ENCODE measurements around the gene ENPP1.
"Not testable (repeated sequence)": the region's sequence is repeated elsewhere in the genome, so short reads cannot be mapped to it uniquely, and the experiment has no call there.

Gene ENPP1

DNA sequence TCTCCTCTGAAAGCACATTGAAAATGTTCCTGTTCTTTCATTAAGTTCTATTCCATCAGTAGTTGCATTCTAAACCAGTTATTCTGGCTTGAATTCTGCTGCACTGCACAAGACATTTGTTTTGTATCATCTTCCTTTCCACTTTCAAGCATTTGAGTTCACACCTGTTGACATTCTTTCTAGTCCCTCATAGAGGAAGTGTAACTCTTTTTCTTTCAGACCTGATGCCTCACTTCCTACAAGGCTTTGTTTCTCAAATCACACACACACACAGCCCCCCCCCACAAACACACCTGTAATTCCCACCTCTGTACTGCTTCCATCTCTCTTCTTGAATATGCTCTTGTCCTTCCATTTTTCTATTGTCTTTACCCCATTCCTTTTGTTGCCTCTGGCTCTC lies 92.4 kb downstream of the ENPP1 start:
- H3K4me3 ChIP-seq (ENCODE audit: low read length): no peak overlapping the region
- no peak for DNase-seq (ENCODE audit: low read depth, low spot score)

DNA sequence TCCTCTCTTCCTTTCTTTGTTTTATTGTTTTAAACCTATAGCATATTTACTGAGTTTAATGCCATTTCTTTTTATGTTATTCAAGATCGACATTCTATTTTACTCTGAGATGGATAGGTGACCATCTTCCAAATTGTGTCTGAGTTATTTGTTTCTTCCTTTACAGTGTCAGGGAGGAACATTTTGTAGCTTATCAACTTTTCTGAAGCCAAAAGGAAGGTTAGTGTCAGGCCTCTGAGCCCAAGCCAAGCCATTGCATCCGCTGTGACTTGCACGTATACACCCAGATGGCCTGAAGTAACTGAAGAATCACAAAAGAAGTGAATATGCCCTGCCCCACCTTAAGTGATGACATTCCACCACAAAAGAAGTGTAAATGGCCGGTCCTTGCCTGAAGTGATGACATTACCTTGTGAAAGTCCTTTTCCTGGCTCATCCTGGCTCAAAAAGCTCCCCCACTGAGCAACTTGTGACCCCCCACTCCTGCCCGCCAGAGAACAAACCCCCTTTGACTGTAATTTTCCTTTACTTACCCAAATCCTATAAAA lies 93.6 kb downstream of the ENPP1 start:
- H3K4me3 ChIP-seq (ENCODE audit: low read length); DNase-seq (ENCODE audit: low read depth, low spot score): not testable (repeated sequence)

DNA sequence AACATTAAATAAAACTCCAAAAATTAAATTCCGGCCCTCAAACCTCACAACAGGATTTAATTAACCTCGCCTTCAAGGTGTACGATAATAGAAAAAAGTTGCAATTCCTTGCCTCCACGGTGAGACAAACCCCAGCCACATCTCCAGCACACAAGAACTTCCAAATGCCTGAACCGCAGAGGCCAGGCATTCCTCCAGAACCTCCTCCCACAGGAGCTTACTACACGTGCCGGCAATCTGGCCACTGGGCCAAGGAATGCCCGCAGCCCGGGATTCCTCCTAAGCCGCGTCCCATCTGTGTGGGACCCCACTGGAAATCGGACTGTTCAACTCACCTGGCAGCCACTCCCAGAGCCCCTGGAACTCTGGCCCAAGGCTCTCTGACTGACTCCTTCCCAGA lies 95.9 kb downstream of the ENPP1 start:
- not testable (repeated sequence) for DNase-seq (ENCODE audit: low read depth, low spot score); H3K4me3 ChIP-seq (ENCODE audit: low read length)

DNA sequence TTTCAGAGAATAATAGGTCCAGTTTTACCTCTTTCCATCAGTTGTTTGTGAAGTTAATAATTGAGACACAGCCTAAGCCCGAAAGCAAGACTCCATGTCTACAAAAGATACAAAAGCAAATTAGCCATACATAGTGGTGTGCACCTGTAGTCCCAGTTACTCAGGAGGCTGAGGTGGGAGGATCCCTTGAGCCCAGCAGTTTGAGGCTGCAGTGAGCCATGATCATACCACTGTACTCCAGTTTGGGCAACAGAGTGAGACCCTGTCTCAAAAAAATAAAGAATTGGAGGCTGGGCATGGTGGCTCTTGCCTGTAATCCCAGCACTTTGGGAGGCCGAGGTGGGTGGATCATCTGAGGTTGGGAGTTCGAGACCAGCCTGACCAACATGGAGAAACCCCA lies 101.0 kb downstream of the ENPP1 start:
- DNase-seq (ENCODE audit: low read depth, low spot score); H3K4me3 ChIP-seq (ENCODE audit: low read length): not testable (repeated sequence)

DNA sequence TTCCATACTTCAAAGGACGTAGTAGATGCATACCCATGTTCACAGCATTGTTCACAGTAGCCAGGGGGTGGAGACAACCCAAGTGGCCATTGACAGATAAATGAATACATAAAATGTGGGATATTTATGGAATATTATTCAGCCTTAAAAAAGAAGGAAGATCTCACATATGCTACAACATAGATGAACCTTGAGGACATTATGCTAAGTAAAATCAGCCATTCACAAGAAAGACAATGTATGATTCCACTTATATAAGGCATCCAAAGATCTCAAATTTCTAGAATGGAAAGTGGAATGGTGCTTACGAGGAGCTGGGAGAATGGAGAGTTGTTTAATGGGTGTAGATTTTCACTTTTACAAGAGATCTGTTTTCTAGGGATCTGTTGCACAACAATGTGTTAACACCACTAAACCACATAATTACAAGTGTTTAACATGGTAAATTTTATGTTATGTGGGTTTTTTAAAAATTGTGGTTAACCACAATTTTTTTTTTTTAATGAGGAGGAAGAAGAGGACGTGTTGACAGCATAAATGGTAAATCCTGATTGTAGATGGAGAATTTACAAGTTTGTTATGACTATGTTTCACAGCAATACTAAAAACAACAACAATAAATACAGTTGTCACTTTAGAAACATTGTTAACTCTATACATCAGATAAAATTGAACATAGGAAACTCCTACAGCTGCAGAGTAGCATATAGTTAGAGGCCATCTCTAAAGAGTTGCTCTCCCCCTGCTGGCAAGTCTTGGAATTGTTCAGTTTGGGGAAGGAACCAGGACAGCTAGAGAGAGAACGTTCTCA lies 101.8 kb downstream of the ENPP1 start:
- no peak overlapping the region for H3K4me3 ChIP-seq (ENCODE audit: low read length)
- DNase-seq (ENCODE audit: low read depth, low spot score): peak; percentile 66

DNA sequence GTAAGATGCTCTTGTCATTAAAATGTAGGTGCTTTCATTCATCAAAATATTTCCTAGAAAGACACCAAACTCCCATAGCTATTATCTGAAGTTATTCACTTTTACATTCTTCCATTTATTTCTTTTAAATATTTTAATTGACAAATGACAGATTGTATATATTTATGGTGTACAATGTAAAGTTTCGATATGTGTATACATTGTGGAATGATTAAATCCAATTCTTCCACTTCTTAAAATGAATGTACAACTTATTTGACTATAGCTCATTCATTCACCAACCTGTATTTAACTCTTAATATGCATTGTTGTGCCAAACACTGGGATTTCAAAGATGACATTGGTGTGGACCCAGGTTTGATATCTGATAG lies 102.4 kb downstream of the ENPP1 start:
- no peak for DNase-seq (ENCODE audit: low read depth, low spot score)
- H3K4me3 ChIP-seq (ENCODE audit: low read length): no peak overlapping the region

DNA sequence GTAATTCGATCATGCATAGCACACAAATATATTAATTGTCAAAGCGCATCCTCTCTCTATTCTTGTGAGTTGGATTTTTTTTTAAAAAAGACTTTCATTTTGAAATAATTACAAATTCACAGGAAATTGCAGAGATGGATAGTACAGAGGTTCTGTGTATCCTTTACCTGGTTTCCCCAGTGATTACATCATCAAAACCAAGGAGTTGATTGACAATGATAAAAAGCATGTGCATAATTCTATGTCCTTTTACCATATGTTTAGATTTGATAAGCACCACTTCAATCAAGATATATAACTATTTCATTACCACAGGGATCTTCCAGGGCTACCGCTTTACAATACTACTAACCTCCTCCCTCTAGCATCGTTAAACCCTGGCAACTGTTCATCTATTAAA lies 103.1 kb downstream of the ENPP1 start:
- DNase-seq (ENCODE audit: low read depth, low spot score): no peak
- no peak overlapping the region for H3K4me3 ChIP-seq (ENCODE audit: low read length)

DNA sequence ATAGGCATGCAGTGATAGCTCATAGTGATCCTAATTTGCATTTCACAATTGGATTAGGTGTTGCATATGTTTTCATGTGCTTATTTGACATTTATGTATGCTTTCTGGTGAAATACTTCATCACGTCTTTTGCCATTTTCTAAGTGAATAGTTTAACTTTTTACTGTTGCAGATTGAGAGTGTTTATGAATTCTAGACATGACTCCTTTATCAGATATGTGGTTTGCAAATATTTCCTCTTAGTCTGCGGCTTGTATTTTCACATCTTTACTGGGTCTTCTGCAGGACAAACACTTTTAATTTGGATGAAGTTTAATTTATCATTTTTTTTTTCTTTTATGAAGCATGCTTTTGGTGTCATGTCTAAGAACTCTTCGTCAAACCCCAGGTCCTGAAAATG lies 104.1 kb downstream of the ENPP1 start:
- DNase-seq (ENCODE audit: low read depth, low spot score): no peak
- no peak overlapping the region for H3K4me3 ChIP-seq (ENCODE audit: low read length)

DNA sequence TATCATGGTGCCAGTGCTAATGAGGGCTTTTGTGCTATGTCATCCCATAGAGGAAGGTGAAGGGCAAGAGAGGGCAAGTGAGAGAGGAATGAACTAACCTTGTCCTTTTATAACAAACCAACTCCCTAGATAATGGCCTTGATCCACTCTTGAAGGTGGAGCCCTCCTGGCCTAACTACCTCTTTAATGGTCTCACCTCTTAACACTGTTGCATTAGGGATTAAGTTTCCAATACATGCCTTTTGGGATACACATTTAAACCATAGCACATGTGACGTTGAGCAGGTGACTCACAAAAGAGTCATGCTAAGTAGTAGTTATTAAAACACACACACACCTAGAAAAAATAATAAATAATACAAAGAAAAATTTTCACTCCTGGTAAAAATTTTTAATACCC lies 106.4 kb downstream of the ENPP1 start:
- no peak overlapping the region for H3K4me3 ChIP-seq (ENCODE audit: low read length)
- no peak for DNase-seq (ENCODE audit: low read depth, low spot score)

DNA sequence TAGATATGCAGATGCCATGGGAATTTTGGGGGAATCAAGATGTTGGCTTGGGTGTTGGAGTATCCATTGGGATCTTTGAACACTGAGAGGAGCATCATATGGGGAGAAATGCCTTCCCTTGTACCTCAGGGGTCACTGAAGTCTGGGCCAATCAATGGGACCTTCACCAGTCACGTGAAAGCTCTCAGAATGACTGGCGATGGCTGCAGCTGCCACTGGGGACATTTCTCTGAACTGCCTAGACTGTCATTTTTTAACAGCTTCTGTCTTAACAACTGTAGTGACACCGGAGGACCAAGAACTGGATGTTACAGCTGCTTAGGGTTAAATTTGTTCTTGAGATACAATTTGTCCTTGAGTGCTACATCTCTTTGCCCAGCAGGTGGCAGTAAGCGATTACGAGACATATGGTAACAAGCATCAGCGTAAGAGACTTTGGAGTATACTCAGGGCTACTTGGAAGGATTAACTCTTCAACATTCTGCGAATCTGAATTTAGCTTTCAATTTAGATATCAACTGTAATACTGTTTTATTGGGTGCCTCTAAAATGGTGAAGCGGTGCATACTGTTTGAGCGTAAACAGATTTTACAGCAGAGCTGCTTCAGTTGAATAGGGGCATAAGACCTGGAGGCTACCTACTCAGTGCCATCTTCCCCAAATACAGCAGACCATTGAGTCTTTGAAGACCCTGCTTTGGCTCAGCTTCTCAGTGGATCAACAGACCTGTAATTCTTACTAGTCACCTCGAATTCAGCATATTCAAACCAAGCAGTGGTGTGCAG lies 107.3 kb downstream of the ENPP1 start:
- DNase-seq (ENCODE audit: low read depth, low spot score): peak; percentile 71
- H3K4me3 ChIP-seq (ENCODE audit: low read length): no peak overlapping the region

DNA sequence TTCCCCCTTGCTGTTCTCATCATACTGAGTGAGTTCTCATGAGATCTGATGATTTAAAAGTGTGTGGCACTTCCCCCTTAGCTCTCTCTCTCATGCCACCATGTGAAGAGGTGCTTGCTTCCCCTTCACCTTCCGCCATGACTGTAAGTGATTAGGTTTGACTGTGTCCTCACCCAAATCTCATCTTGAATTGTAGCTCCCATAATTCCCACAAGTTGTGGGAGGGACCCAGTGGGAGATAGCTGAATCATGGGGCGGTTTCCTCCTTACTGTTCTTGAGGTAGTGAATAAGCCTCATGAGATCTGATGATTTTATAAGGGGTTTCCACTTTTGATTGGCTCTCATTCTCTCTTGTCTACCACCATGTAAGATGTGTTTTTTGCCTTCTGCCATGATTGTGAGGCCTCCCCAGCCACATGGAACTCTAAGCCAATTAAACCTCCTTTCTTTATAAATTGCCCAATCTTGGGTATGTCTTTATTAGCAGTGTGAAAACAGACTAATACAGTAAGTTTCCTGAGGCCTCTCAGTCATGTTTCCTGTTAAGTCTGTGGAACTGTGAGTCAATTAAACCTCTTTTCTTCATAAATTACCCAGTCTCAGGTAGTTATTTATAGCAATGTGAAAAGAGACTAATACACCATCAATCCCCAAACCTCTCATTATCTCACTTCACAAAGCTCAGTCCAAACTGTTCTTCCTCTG lies 108.4 kb downstream of the ENPP1 start:
- not testable (repeated sequence) for DNase-seq (ENCODE audit: low read depth, low spot score); H3K4me3 ChIP-seq (ENCODE audit: low read length)

DNA sequence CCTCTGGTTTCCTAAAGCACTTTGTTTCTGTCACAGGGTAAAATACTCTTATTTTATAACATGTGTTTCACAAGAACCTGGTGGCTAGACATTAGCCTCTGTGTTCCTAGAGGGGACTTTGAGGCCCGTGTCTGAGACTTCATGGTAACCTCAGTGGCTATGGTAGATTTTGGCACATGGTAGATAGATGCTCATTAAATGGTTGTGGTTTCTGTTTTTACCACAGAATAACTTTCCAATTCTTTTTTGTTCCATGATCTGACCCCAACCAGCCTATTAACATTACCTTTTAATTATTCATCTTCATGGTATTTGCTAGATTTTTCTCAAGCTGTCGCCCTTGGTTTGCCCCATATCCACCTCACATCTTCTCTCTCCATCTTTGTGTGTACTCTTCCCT lies 109.0 kb downstream of the ENPP1 start:
- DNase-seq (ENCODE audit: low read depth, low spot score): no peak
- H3K4me3 ChIP-seq (ENCODE audit: low read length): no peak overlapping the region

DNA sequence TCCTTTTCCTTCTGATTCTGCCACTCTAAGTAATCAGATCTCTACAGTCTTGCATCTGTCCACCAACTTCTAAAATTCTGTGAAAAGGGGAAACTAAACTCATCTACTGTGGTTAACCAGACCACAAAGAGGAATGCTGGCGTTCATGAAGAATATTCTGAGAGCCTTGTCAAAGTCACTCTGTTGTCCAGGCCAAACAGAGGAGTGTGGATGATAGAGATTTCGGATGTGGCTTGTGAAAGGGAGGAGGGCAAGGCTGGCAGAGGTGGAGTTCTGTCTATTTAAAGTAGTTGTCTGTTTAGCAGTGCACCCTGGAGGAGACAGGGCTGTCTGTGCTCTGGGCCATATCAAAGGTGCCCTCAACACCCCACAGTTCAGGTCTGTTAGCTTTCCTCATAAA lies 109.5 kb downstream of the ENPP1 start:
- DNase-seq (ENCODE audit: low read depth, low spot score): peak; percentile 41
- no peak overlapping the region for H3K4me3 ChIP-seq (ENCODE audit: low read length)

DNA sequence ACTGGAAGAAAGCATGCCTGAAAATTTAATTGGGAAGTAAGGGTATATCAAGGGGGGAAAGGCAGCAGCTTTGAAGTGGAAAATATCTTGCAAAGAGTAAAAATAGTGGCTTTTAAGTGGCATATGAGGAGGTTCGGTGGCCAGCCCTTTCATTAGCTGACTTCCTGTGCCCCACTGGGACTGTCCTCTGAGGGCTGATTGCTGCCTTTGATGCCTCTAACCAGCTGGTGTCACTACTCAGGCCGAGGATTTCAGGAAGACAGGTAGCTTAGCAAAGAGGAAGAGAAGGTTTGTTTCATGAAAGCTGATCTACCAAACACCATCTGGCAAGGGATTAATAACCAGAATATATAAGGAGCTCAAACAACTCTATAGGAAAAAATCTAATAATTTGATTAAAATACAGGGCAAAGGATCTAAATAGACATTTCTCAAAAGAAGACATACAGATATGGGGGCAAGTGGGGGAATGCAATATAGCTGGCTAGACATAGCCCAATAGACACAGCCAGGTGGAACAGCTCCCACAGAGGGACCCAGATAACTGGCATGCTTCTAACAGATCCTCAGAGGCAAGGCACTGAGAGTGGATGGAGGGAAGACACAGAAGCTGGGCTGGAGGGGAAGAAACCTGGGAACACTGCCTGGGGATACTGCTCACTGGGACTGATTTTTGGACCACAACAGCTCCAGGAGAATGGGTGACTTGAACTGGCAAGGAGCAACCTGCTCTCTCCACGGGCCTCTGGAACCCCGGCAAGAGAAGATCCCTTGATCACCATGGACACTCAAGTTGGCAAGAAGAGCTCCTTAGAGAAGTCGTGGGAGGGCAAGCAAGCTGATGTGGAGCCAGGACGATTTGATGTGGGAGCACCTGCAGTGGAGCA lies 110.2 kb downstream of the ENPP1 start:
- DNase-seq (ENCODE audit: low read depth, low spot score): no peak
- no peak overlapping the region for H3K4me3 ChIP-seq (ENCODE audit: low read length)

DNA sequence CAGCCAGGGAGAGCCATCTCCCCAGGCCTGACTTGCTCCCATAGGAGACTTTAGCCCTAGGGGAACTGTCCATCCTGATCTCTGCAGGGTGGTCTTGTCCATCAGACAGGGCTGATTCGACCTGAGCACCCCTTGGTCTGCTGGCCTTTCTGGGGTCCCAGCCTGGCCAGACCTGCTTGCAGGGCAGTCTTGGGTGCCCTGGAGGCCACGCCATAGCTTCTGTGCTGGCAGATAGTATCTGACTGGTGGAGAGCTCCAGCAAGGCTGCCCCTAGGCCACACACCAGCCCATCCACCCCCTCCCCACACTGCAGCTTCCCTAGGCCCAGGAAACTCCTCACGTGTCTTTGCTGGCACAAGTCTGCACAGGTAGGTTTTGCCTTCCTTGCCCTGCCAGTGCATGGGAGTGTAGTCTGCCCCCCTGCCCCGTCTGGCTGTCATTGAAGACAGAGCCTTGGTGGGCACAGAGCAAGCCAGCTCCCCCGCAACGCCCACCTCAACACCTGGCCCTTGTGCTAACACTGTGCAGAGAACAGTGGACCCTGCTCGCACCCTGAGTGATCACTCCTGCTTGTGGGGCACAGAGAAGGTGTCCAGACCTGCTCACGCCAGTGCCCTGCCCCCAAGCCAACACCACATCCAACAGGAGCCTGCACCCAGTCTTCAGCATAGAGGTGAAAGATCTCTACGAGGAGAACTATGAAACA lies 111.0 kb downstream of the ENPP1 start:
- no peak for DNase-seq (ENCODE audit: low read depth, low spot score)
- H3K4me3 ChIP-seq (ENCODE audit: low read length): no peak overlapping the region

DNA sequence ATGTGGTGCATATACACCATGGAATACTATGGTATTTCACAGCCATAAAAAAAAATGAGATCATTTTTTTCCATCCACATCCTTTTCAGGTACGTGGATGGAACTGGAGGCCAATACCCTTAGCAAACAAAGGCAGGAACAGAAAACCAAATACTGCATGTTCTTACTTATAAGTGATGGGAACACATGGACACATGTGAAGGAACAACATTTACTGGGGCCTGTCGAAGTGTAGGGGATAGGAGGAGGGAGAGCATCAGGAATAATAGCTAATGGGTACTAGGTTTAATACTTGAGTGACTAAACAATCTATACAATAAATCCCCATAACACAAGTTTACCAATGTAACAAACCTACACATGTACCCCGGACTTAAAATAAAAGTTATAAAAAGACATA lies 112.8 kb downstream of the ENPP1 start:
- no peak overlapping the region for H3K4me3 ChIP-seq (ENCODE audit: low read length)
- no peak for DNase-seq (ENCODE audit: low read depth, low spot score)

DNA sequence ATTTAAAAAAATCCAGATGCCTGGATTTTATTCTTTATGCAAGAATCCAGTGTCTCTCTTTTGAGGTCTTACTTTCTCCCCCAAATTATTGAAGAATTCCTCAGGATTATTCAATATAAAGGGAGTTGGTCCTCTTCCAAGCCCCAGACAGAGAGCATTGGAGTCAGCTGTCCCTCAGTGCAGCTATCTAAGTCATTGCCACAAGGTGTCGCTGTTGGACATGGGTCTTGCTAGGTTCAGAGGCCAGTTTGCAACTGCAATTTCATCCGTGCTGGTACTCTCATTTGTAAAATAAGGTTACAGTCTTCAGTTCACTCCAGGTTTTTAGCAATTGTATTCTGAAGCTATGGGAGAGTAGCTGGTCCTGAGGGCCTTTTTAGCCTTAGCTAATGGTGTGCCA lies 115.5 kb downstream of the ENPP1 start:
- DNase-seq (ENCODE audit: low read depth, low spot score): peak; percentile 49
- no peak overlapping the region for H3K4me3 ChIP-seq (ENCODE audit: low read length)

DNA sequence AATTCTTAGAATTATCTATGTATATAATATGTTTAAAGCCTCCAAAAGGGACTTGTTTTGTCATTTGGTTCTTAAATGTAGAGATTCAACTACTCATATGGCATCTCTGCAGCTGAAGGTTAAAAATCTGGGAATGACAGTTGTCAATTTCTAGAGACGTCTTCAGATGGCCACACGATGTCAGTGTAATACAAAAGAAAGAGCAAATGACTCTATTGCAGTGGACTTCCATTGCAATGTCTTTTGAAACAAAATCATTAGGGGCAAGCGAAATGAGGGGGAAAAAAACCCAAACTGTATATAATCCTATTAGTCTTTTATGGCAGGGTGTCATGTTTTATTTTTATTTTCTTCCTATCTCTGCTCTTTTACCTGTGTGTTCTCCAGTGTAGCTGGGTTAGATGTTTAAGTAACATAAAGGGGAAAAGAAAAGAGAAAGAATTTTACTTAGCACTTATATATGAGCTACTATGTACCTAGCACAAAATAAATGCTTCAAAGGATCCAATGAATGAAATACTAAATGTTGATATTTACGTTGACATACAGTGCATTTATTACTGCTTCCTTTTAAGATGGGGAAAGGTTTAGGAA lies 117.2 kb downstream of the ENPP1 start:
- no peak overlapping the region for H3K4me3 ChIP-seq (ENCODE audit: low read length)
- DNase-seq (ENCODE audit: low read depth, low spot score): peak; percentile 17

Data from Jurkat, Clone E6-1 (cell line).